ENCODE measurements around the gene ACTN1. TPM values are rescaled to one million over a fixed set of nuclear protein-coding genes. Genes with fewer than 3 reads are reported as not detected.

The ACTN1 gene
- total RNA-seq, 1 experiment from 2014 or later: 148 TPM

- H3K36me3 ChIP-seq (ENCODE audit: insufficient read depth, low read length, poor library complexity, severe bottlenecking): no peaks in the 10 kb centered on the region
- POLR2A ChIA-PET (ENCODE audit: low non-redundant PET): no interaction called here
- CTCF ChIA-PET: interaction anchor here (0.6 kb wide), 1 partner anchor 156 kb away, joined by 5 read pairs; no protein-coding TSS in a partner anchor
- BruUV-seq (replicated peaks): no TSS peak
- H3K4me3 ChIP-seq (ENCODE audit: low read depth, low read length, poor library complexity, severe bottlenecking): no peak overlapping the region
- H3K4me1 ChIP-seq (ENCODE audit: insufficient read depth, low read length, poor library complexity, severe bottlenecking): peaks cover 98% of the 10 kb centered on the region
- intact Hi-C loops (cut with micrococcal nuclease; ENCODE audit: unreplicated experiment): no loop called here
- H3K27me3 ChIP-seq (replicated peaks; ENCODE audit: insufficient read depth, low read depth, low read length, poor library complexity): no peaks in the 10 kb centered on the region
- TF ChIP-seq EZH2 (IDR thresholded peaks at IDR 0.05; ENCODE audit: borderline replicate concordance, low read depth, low read length, poor library complexity, severe bottlenecking): no peak
- TF ChIP-seq, protein P1, sequence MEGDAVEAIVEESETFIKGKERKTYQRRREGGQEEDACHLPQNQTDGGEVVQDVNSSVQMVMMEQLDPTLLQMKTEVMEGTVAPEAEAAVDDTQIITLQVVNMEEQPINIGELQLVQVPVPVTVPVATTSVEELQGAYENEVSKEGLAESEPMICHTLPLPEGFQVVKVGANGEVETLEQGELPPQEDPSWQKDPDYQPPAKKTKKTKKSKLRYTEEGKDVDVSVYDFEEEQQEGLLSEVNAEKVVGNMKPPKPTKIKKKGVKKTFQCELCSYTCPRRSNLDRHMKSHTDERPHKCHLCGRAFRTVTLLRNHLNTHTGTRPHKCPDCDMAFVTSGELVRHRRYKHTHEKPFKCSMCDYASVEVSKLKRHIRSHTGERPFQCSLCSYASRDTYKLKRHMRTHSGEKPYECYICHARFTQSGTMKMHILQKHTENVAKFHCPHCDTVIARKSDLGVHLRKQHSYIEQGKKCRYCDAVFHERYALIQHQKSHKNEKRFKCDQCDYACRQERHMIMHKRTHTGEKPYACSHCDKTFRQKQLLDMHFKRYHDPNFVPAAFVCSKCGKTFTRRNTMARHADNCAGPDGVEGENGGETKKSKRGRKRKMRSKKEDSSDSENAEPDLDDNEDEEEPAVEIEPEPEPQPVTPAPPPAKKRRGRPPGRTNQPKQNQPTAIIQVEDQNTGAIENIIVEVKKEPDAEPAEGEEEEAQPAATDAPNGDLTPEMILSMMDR (conservative IDR thresholded peaks at IDR 0.05; ENCODE audit: low read depth, low read length): no peak
- peak overlapping the region; percentile 94 for H3K27ac ChIP-seq (ENCODE audit: low read depth, low read length, poor library complexity, severe bottlenecking)
- DNase-seq (ENCODE audit: low spot score): peak; percentile 90
- no peaks in the 10 kb centered on the region for H3K9me3 ChIP-seq (ENCODE audit: low read depth, low read length, poor library complexity, severe bottlenecking)
These were observed 27.9 kb downstream of the ACTN1 start for GRCh38 chr14:68951035-68951797.

DNA sequence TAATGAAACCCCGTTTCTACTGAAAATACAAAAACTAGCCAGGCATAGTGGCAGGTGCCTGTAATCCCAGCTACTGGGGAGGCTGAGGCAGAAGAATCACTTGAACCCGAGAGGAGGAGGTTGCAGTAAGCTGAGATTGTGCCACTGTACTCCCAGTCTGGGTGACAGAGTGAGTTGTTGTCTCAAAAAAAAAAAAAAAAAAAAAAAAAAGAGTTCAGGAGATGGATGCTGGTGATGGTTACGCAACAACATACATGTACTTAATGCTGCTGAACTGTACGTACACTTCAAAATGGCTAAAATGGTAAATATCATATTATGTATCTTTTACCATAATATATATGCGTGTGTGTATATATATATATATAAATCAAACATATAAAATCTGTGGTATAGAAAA, 29.0 kb downstream of the ACTN1 start:
- ChIA-PET POLR2A (ENCODE audit: low non-redundant PET) (no interaction called here), CTCF (no interaction called here)
- H3K4me3 ChIP-seq (ENCODE audit: low read depth, low read length, poor library complexity, severe bottlenecking): no peak overlapping the region
- intact Hi-C loops (cut with micrococcal nuclease; ENCODE audit: unreplicated experiment): no loop called here
- TF ChIP-seq, protein P1 (conservative IDR thresholded peaks at IDR 0.05; ENCODE audit: low read depth, low read length): no peak
- TF ChIP-seq EZH2 (IDR thresholded peaks at IDR 0.05; ENCODE audit: borderline replicate concordance, low read depth, low read length, poor library complexity, severe bottlenecking): no peak
- H3K4me1 ChIP-seq (ENCODE audit: insufficient read depth, low read length, poor library complexity, severe bottlenecking): peaks cover 98% of the 10 kb centered on the region
- no TSS peak for BruUV-seq (replicated peaks)
- no peaks in the 10 kb centered on the region for H3K27me3 ChIP-seq (replicated peaks; ENCODE audit: insufficient read depth, low read depth, low read length, poor library complexity)
- H3K27ac ChIP-seq (ENCODE audit: low read depth, low read length, poor library complexity, severe bottlenecking): peak overlapping the region; percentile 79
- peak; percentile 39 for DNase-seq (ENCODE audit: low spot score)
- H3K36me3 ChIP-seq (ENCODE audit: insufficient read depth, low read length, poor library complexity, severe bottlenecking): no peaks in the 10 kb centered on the region
- H3K9me3 ChIP-seq (ENCODE audit: low read depth, low read length, poor library complexity, severe bottlenecking): no peaks in the 10 kb centered on the region

- ChIA-PET CTCF (interaction anchor here (1.4 kb wide), 1 partner anchor 10 kb away, joined by 3 read pairs; no protein-coding TSS in a partner anchor), POLR2A (ENCODE audit: low non-redundant PET) (no interaction called here)
- no peaks in the 10 kb centered on the region for H3K36me3 ChIP-seq (ENCODE audit: insufficient read depth, low read length, poor library complexity, severe bottlenecking)
- intact Hi-C loops (cut with micrococcal nuclease; ENCODE audit: unreplicated experiment): no loop called here
- no peak for DNase-seq (ENCODE audit: low spot score)
- H3K4me3 ChIP-seq (ENCODE audit: low read depth, low read length, poor library complexity, severe bottlenecking): no peak overlapping the region
- H3K27ac ChIP-seq (ENCODE audit: low read depth, low read length, poor library complexity, severe bottlenecking): peak overlapping the region; percentile 79
- TF ChIP-seq EZH2 (IDR thresholded peaks at IDR 0.05; ENCODE audit: borderline replicate concordance, low read depth, low read length, poor library complexity, severe bottlenecking): no peak
- TF ChIP-seq, protein P1 (conservative IDR thresholded peaks at IDR 0.05; ENCODE audit: low read depth, low read length): no peak
- H3K27me3 ChIP-seq (replicated peaks; ENCODE audit: insufficient read depth, low read depth, low read length, poor library complexity): no peaks in the 10 kb centered on the region
- peaks cover 98% of the 10 kb centered on the region for H3K4me1 ChIP-seq (ENCODE audit: insufficient read depth, low read length, poor library complexity, severe bottlenecking)
- H3K9me3 ChIP-seq (ENCODE audit: low read depth, low read length, poor library complexity, severe bottlenecking): no peaks in the 10 kb centered on the region
- no TSS peak for BruUV-seq (replicated peaks)
These were observed 29.5 kb downstream of the ACTN1 start for GRCh38 chr14:68949601-68949965.
